Uterus (tissue), 4 donors: ENCODE data around the gene SHISA9. TPM values are rescaled to one million over a fixed set of nuclear protein-coding genes. Genes with fewer than 3 reads are reported as not detected.

Experiments
- total RNA-seq, 4 donors: library from RNA; depleted of rRNA in 3 of 4; stranded (reverse); fragments of >200 nt in 3 of 4; gene quantifications; one replicate each; pipeline versions ENCODE4 v1.1.0 to v1.2.4, GENCODE V29; 2014 to 2023
- donor health status: DM: yes; HTN: yes; CAD: no.

Gene SHISA9
- total RNA-seq, 4 donors from 2014 or later = 0.27 TPM; not detected in 3

Other genes starting within 250 kb of the SHISA9 start
- 1 to 10 TPM; 1.5 to 9.2 (median 5.5) TPM for gene CPPED1, start 97.7 kb upstream of the SHISA9 start, total RNA-seq